Thoracic aorta (tissue), 2 donors: ENCODE data around the gene CARHSP1. TPM values are rescaled to one million over a fixed set of nuclear protein-coding genes. Genes with fewer than 3 reads are reported as not detected.

Source experiments
- ATAC-seq: fragments of 150-250 bp; one replicate; pipeline ENCODE4 v1.8.0; 2017; ENCODE audit warnings: low read depth; ENCODE audit not compliant: insufficient number of reproducible peaks, low FRiP score
- DNase-seq: peaks from one replicate; pipeline ENCODE4 v3.0.0-alpha.2; 2020; ENCODE audit warnings: low spot score
- H3K27ac ChIP-seq, 2 donors: fragments of 200-600 bp; sonication (generic); 1 replicate in 1 of 2; 2 replicates in 1 of 2; pipeline ENCODE4 v1.5.1; 2016; ENCODE audit warnings: mild to moderate bottlenecking in 2 of 2, moderate library complexity in 2 of 2
- H3K27me3 ChIP-seq: fragments of 200-600 bp; sonication (generic); replicated peaks from 2 replicates; pipeline ENCODE4 v1.6.0; 2016; ENCODE audit warnings: mild to moderate bottlenecking; ENCODE audit not compliant: insufficient read depth
- H3K36me3 ChIP-seq: fragments of 200-600 bp; sonication (generic); one replicate; pipeline ENCODE4 v1.5.1; 2016
- H3K4me1 ChIP-seq, 2 donors: fragments of 200-600 bp; sonication (generic); 1 replicate in 1 of 2; 2 replicates in 1 of 2; pipeline versions ENCODE4 v1.5.1 to v1.6.0; 2016; ENCODE audit warnings: low read depth in 2 of 2, mild to moderate bottlenecking in 1 of 2; ENCODE audit not compliant: control insufficient read depth in 1 of 2
- H3K4me3 ChIP-seq: fragments of 200-600 bp; sonication (generic); 2 replicates; pipeline ENCODE4 v1.5.1; 2016; ENCODE audit warnings: mild to moderate bottlenecking
- H3K9me3 ChIP-seq: fragments of 200-600 bp; sonication (generic); 2 replicates; pipeline ENCODE4 v1.5.1; 2016
- CTCF ChIP-seq: fragments of 200-600 bp; sonication (generic); IDR thresholded peaks from one replicate; pipeline ENCODE4 v1.5.1; 2019; ENCODE audit warnings: antibody characterized with exemption
- total RNA-seq, 2 donors: library from RNA; depleted of rRNA; stranded (reverse); fragments of >200 nt; gene quantifications; one replicate each; pipeline versions ENCODE4 v1.1.0 to v1.2.3, GENCODE V29; 2016

CARHSP1 gene
- total RNA-seq, 2 donors from 2014 or later, result 62.7 to 100 TPM

DNA sequence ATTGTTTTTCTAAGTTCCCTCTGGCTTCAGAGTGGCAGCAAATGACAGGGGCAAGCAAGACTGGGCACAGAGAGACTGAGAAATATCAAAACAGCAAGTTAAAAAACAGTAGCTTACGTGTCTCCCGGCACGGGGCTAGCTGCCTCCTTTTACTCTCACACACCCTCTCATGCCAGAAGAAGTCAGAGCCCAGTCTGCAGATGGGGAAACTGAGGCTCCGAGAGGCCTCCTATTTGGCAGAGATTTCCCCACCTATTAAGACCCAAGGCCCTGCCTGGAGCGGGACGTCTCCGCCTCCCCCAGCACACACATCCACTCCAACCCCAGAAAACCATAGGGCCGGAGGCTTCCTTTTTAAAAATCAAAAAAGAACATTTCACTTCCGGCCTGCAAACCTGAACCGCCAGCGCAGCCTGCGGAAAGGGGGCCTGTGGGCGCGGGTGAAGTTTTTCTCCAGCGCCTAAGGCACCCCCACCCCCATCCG is 832 bp downstream of the CARHSP1 start:
- peak; percentile 2 for ATAC-seq
- H3K36me3 ChIP-seq, result no peaks in the 10 kb centered on the region
- H3K4me3 ChIP-seq, result peak overlapping the region; percentile 98
- H3K27me3 ChIP-seq, result no peaks in the 10 kb centered on the region
- H3K9me3 ChIP-seq, result no peaks in the 10 kb centered on the region
- H3K4me1 ChIP-seq, result peaks cover 37 to 60% of the 10 kb centered on the region in 2 donors
- TF ChIP-seq CTCF, result no peak
- DNase-seq, result no peak
- peak overlapping the region; percentile 75 to 79 for H3K27ac ChIP-seq

- DNase-seq (no peak), ATAC-seq (no peak)
- Histone ChIP-seq H3K4me3 (peak overlapping the region; percentile 98), H3K27me3 (no peaks in the 10 kb centered on the region), H3K4me1 (peaks cover 37 to 61% of the 10 kb centered on the region in 2 donors), H3K9me3 (no peaks in the 10 kb centered on the region), H3K36me3 (no peaks in the 10 kb centered on the region), H3K27ac (peak overlapping the region; percentile 75 to 79)
- no peak for TF ChIP-seq CTCF
Measured at GRCh38 chr16:8867216-8867931, 1.4 kb downstream of the CARHSP1 start.

GRCh38 chr16:8866884-8867215 is 2.0 kb downstream of the CARHSP1 start:
- Histone ChIP-seq H3K4me3 (peak overlapping the region; percentile 98), H3K4me1 (peaks cover 37 to 65% of the 10 kb centered on the region in 2 donors), H3K27ac (peak overlapping the region in 1 of 2 donors; percentile 79), H3K36me3 (no peaks in the 10 kb centered on the region), H3K9me3 (no peaks in the 10 kb centered on the region), H3K27me3 (no peaks in the 10 kb centered on the region)
- no peak for TF ChIP-seq CTCF
- no peak for DNase-seq
- ATAC-seq, result no peak

GRCh38 chr16:8866118-8866883 is 2.5 kb downstream of the CARHSP1 start:
- Histone ChIP-seq H3K9me3 (no peaks in the 10 kb centered on the region), H3K27ac (peak overlapping the region in 1 of 2 donors; percentile 79), H3K4me1 (peaks cover 37 to 65% of the 10 kb centered on the region in 2 donors), H3K27me3 (no peaks in the 10 kb centered on the region), H3K36me3 (no peaks in the 10 kb centered on the region), H3K4me3 (peak overlapping the region; percentile 98)
- no peak for TF ChIP-seq CTCF
- no peak for DNase-seq
- ATAC-seq, result no peak

DNA sequence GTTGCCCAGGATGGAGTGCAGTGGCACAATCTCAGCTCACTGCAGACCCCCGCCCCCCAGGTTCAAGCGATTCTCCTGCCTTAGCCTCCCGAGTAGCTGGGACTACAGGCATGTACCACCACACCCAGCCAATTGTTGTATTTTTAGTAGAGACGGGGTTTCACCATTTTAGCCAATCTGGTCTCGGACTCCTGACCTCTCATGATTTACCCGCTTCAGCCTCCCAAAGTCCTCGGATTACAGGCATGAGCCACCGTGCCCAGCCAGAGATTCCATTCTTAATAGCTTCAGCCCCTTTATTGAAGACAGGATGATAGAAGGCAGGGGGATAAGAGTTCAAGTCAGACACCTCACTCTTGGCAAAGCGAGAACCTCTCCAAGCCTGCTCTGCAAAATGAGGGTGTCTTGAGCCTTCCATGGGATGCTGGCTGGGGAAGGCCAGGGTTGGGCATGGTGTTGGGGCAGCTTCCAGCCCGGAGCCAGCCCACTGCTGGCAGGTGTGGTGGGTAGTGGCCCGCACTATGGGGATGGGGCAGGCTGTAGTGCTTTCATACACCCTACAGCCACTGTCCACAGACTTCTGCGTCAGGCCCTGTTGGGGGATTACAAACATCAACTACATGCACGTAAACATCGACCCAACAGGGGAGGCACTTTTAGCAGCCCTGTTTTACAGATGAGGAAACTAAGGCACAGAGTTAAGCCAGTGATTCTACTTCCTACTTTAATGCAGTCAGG is 3.5 kb downstream of the CARHSP1 start:
- ATAC-seq (no peak), DNase-seq (no peak)
- peaks cover 32 to 59% of the 10 kb centered on the region in 2 donors for H3K4me1 ChIP-seq
- TF ChIP-seq CTCF, result no peak
- H3K36me3 ChIP-seq, result no peaks in the 10 kb centered on the region
- no peak overlapping the region for H3K4me3 ChIP-seq
- H3K27ac ChIP-seq, result no peak overlapping the region
- no peaks in the 10 kb centered on the region for H3K27me3 ChIP-seq
- no peaks in the 10 kb centered on the region for H3K9me3 ChIP-seq
